ENCODE measurements around the gene TCF7L2. TPM values are rescaled to one million over a fixed set of nuclear protein-coding genes. Genes with fewer than 3 reads are reported as not detected.
A peak's percentile ranks its signal among the peaks of the same experiment; 100 is the strongest.

Gene TCF7L2
- total and polyA plus RNA-seq, 9 donors: 14.9 to 77.3 (median 51.5) TPM

DNA sequence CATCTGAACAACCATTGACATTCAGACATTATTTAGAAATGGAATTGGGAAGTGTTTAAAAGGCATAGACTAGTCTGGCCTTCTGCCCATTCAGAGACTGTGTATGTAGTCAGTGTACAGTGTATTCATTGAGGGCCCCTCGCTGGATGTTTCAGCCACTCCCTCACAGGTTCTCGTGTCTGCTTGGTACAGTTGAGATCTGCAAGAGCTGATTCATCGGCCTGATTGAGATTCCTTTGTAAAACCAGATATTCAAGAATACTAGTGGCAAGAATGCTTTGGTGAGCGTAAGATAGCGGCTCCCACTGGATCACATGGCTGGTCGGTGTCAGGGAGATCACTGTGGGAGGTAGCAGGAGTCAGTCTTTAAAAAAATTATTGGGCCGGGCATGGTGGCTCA, 119.5 kb downstream of the TCF7L2 start:
- H3K36me3 ChIP-seq (ENCODE audit: control insufficient read depth, insufficient read depth, low read length): peaks cover 31% of the 10 kb centered on the region
- H3K27me3 ChIP-seq (ENCODE audit: control insufficient read depth, insufficient read depth, low read length): no peaks in the 10 kb centered on the region
- WGBS (ENCODE audit: insufficient coverage): 80% methylated on average over 5 of the region's 7 CpGs
- H3K4me1 ChIP-seq (ENCODE audit: control insufficient read depth, insufficient read depth, low read length): peaks cover 14% of the 10 kb centered on the region
- DNase-seq: no peak
- H3K9me3 ChIP-seq (replicated peaks; ENCODE audit: control insufficient read depth, low read depth, low read length): no peaks in the 10 kb centered on the region
- no peak overlapping the region for H3K4me3 ChIP-seq (ENCODE audit: low read length)
- H3K27ac ChIP-seq (ENCODE audit: low read length): no peak overlapping the region

DNA sequence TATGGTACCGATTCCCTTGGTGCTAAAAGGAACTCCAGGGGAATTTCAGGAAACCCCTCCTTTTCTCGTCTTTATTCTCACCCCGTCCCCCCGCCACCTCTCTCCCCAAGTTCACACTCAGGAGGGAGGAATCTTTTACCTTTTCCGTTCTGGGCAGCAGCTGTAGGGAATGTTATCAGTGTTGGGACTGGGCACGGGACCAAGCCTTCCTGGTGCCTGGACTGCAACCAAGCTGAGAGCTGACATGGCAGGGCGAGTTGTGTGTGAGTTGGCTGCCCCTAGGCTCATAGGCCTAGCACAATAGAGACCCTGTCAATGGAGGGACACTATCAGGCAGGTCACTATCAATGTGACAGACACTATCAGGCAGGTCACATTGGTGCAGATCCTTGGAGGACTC, 121.4 kb downstream of the TCF7L2 start:
- peaks cover 30% of the 10 kb centered on the region for H3K36me3 ChIP-seq (ENCODE audit: control insufficient read depth, insufficient read depth, low read length)
- no peak for DNase-seq
- no peaks in the 10 kb centered on the region for H3K9me3 ChIP-seq (replicated peaks; ENCODE audit: control insufficient read depth, low read depth, low read length)
- no peaks in the 10 kb centered on the region for H3K27me3 ChIP-seq (ENCODE audit: control insufficient read depth, insufficient read depth, low read length)
- 68% methylated on average over 3 of the region's 7 CpGs for WGBS (ENCODE audit: insufficient coverage)
- peaks cover 14% of the 10 kb centered on the region for H3K4me1 ChIP-seq (ENCODE audit: control insufficient read depth, insufficient read depth, low read length)
- no peak overlapping the region for H3K27ac ChIP-seq (ENCODE audit: low read length)
- no peak overlapping the region for H3K4me3 ChIP-seq (ENCODE audit: low read length)

- Histone ChIP-seq H3K36me3 (ENCODE audit: control insufficient read depth, insufficient read depth, low read length) (peaks cover 26% of the 10 kb centered on the region), H3K27ac (ENCODE audit: low read length) (no peak overlapping the region), H3K4me1 (ENCODE audit: control insufficient read depth, insufficient read depth, low read length) (peaks cover 14% of the 10 kb centered on the region), H3K27me3 (ENCODE audit: control insufficient read depth, insufficient read depth, low read length) (no peaks in the 10 kb centered on the region), H3K4me3 (ENCODE audit: low read length) (no peak overlapping the region), H3K9me3 (replicated peaks; ENCODE audit: control insufficient read depth, low read depth, low read length) (no peaks in the 10 kb centered on the region)
- peak; percentile 73 for DNase-seq
- WGBS (ENCODE audit: insufficient coverage): 36% methylated on average over 14 of the region's 23 CpGs
Observed at GRCh38 chr10:113073549-113074189, 123.6 kb downstream of the TCF7L2 start.

- WGBS (ENCODE audit: insufficient coverage): no CpG with 5 or more reads among the region's 1 CpG
- Histone ChIP-seq H3K27ac (ENCODE audit: low read length) (no peak overlapping the region), H3K4me3 (ENCODE audit: low read length) (no peak overlapping the region), H3K4me1 (ENCODE audit: control insufficient read depth, insufficient read depth, low read length) (peaks cover 9% of the 10 kb centered on the region), H3K36me3 (ENCODE audit: control insufficient read depth, insufficient read depth, low read length) (peaks cover 20% of the 10 kb centered on the region), H3K27me3 (ENCODE audit: control insufficient read depth, insufficient read depth, low read length) (no peaks in the 10 kb centered on the region), H3K9me3 (replicated peaks; ENCODE audit: control insufficient read depth, low read depth, low read length) (no peaks in the 10 kb centered on the region)
- no peak for DNase-seq
Observed at GRCh38 chr10:113076949-113077348, 126.9 kb downstream of the TCF7L2 start.

- no peak for DNase-seq
- no peaks in the 10 kb centered on the region for H3K27me3 ChIP-seq (ENCODE audit: control insufficient read depth, insufficient read depth, low read length)
- H3K9me3 ChIP-seq (replicated peaks; ENCODE audit: control insufficient read depth, low read depth, low read length): no peaks in the 10 kb centered on the region
- no peak overlapping the region for H3K27ac ChIP-seq (ENCODE audit: low read length)
- peaks cover 22% of the 10 kb centered on the region for H3K36me3 ChIP-seq (ENCODE audit: control insufficient read depth, insufficient read depth, low read length)
- no CpG with 5 or more reads among the region's 4 CpGs for whole genome bisulfite sequencing (ENCODE audit: insufficient coverage)
- H3K4me3 ChIP-seq (ENCODE audit: low read length): no peak overlapping the region
- H3K4me1 ChIP-seq (ENCODE audit: control insufficient read depth, insufficient read depth, low read length): peaks cover 9% of the 10 kb centered on the region
Observed at GRCh38 chr10:113078282-113078907, 128.3 kb downstream of the TCF7L2 start.

DNA sequence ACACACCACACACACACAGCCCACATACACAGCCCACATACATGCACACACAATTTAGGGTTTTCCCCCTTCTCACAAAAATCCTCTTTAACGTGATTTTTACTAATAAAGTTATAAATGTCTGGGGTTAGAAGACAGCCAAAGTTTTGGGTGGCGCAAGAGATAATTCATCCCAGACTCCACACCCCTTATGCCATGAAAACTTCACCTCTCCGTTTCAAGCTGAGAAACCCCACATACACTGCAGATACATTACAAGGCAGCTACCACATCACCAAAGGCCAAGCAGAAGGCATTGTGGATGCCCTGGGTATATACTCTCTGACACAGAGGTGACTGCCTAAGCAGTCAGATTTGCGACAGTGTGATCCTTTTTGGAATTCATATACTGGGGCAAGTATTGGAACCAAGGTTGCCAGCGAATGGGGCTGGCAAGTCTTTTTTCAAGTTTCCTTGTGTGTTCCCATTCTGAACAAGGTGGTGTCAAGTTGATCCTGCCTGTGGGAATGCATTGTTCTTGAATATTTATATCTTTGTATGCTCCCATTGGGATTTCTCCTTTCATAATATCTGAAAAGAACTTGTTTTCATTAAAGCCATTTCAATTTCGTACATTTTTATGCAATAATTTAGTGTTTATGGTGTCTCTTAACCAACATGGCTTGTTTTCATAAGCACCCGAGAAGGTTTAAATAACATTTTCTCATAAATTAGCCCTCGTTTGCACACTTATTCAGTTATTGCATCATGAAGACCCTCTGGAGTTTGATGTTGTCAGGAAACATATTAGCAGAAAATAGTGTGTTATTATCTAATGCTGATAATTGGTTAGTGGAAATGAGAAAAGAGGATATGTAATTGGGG, 130.2 kb downstream of the TCF7L2 start:
- H3K4me3 ChIP-seq (ENCODE audit: low read length): no peak overlapping the region
- no peaks in the 10 kb centered on the region for H3K4me1 ChIP-seq (ENCODE audit: control insufficient read depth, insufficient read depth, low read length)
- no peak for DNase-seq
- WGBS (ENCODE audit: insufficient coverage): 81% methylated on average over 3 of the region's 8 CpGs
- H3K27ac ChIP-seq (ENCODE audit: low read length): no peak overlapping the region
- peaks cover 18% of the 10 kb centered on the region for H3K36me3 ChIP-seq (ENCODE audit: control insufficient read depth, insufficient read depth, low read length)
- no peaks in the 10 kb centered on the region for H3K27me3 ChIP-seq (ENCODE audit: control insufficient read depth, insufficient read depth, low read length)
- no peaks in the 10 kb centered on the region for H3K9me3 ChIP-seq (replicated peaks; ENCODE audit: control insufficient read depth, low read depth, low read length)

GRCh38 chr10:113080925-113081229, 130.8 kb downstream of the TCF7L2 start:
- H3K27me3 ChIP-seq (ENCODE audit: control insufficient read depth, insufficient read depth, low read length): no peaks in the 10 kb centered on the region
- H3K4me1 ChIP-seq (ENCODE audit: control insufficient read depth, insufficient read depth, low read length): no peaks in the 10 kb centered on the region
- DNase-seq: no peak
- no CpG with 5 or more reads among the region's 2 CpGs for WGBS (ENCODE audit: insufficient coverage)
- H3K36me3 ChIP-seq (ENCODE audit: control insufficient read depth, insufficient read depth, low read length): peaks cover 18% of the 10 kb centered on the region
- H3K9me3 ChIP-seq (replicated peaks; ENCODE audit: control insufficient read depth, low read depth, low read length): no peaks in the 10 kb centered on the region
- no peak overlapping the region for H3K4me3 ChIP-seq (ENCODE audit: low read length)
- H3K27ac ChIP-seq (ENCODE audit: low read length): no peak overlapping the region

DNA sequence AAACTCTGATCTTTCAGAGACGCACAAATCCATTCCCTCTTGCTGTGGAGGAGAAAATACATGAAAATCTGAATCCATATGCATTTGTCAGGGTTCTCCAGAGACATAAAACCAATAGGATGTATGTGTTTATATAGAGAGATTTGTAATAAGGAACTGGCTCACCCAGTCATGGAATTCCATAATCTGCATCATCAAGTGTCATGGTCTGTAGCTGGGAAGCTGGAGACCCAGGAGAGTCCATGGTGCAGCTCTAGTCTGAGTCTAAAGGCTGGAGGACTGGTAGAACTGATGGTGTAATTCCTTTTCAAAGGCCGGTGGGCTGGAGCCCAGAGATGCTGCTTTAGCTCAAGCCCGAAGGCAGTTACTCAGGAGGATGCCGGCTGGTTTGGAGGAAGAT, 134.0 kb downstream of the TCF7L2 start:
- Histone ChIP-seq H3K27ac (ENCODE audit: low read length) (no peak overlapping the region), H3K4me3 (ENCODE audit: low read length) (no peak overlapping the region), H3K27me3 (ENCODE audit: control insufficient read depth, insufficient read depth, low read length) (no peaks in the 10 kb centered on the region), H3K9me3 (replicated peaks; ENCODE audit: control insufficient read depth, low read depth, low read length) (no peaks in the 10 kb centered on the region), H3K36me3 (ENCODE audit: control insufficient read depth, insufficient read depth, low read length) (peaks cover 22% of the 10 kb centered on the region), H3K4me1 (ENCODE audit: control insufficient read depth, insufficient read depth, low read length) (peaks cover 6% of the 10 kb centered on the region)
- DNase-seq: no peak
- WGBS (ENCODE audit: insufficient coverage): 83% methylated on average over 1 of the region's 4 CpGs

DNA sequence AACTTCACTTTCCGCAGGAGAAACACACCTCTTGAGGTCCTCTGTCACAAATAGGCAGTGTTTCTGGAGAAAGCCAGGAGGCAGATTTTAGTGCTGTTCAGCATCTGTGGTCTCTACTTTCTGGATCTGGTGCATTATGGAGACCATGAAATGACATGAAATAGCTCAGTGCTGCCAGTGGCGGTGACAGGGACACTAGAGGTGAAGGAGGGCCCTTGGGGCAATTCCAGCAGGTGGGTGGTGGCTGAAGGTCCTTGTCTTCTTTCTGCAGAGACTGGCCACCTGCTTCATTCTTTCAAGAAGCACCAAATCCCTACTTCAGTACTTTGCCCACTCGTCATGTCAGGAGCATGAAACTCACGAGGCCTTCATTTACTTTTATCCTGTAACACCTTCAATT, 135.7 kb downstream of the TCF7L2 start:
- Histone ChIP-seq H3K4me1 (ENCODE audit: control insufficient read depth, insufficient read depth, low read length) (peaks cover 6% of the 10 kb centered on the region), H3K27me3 (ENCODE audit: control insufficient read depth, insufficient read depth, low read length) (no peaks in the 10 kb centered on the region), H3K27ac (ENCODE audit: low read length) (no peak overlapping the region), H3K36me3 (ENCODE audit: control insufficient read depth, insufficient read depth, low read length) (peaks cover 24% of the 10 kb centered on the region), H3K9me3 (replicated peaks; ENCODE audit: control insufficient read depth, low read depth, low read length) (no peaks in the 10 kb centered on the region), H3K4me3 (ENCODE audit: low read length) (no peak overlapping the region)
- WGBS (ENCODE audit: insufficient coverage): 95% methylated on average over 3 of the region's 4 CpGs
- DNase-seq: no peak

GRCh38 chr10:113086282-113086681, 136.2 kb downstream of the TCF7L2 start:
- H3K4me3 ChIP-seq (ENCODE audit: low read length): no peak overlapping the region
- H3K27ac ChIP-seq (ENCODE audit: low read length): no peak overlapping the region
- DNase-seq: no peak
- H3K36me3 ChIP-seq (ENCODE audit: control insufficient read depth, insufficient read depth, low read length): peaks cover 25% of the 10 kb centered on the region
- H3K27me3 ChIP-seq (ENCODE audit: control insufficient read depth, insufficient read depth, low read length): no peaks in the 10 kb centered on the region
- no peaks in the 10 kb centered on the region for H3K9me3 ChIP-seq (replicated peaks; ENCODE audit: control insufficient read depth, low read depth, low read length)
- H3K4me1 ChIP-seq (ENCODE audit: control insufficient read depth, insufficient read depth, low read length): peaks cover 6% of the 10 kb centered on the region

Data from muscle of leg (tissue), 11 donors.